H1 (cell line): ENCODE results near the gene VASN. TPM values are rescaled to one million over a fixed set of nuclear protein-coding genes. Genes with fewer than 3 reads are reported as not detected.

Experiments
- CTCF ChIA-PET: fragments of 300-600 bp; sonication (Branson Sonifier 250); formaldehyde crosslinking; loops from one replicate; lab custom pipeline; 2021; ENCODE audit not compliant: partially characterized antibody; lab: Charles Lee
- POLR2A ChIA-PET: fragments of 300-600 bp; sonication (Branson Sonifier 250); formaldehyde crosslinking; loops from one replicate; lab custom pipeline; 2021; ENCODE audit warnings: inconsistent platforms; ENCODE audit not compliant: partially characterized antibody; lab: Charles Lee
- DNase-seq, 2 experiments: peaks; one replicate each; pipeline versions ENCODE4 v3.0.0 to v3.0.0-alpha.2; 2010 to 2022; ENCODE audit warnings: low spot score in 2 of 2, low read depth in 1 of 2, mixed read lengths in 1 of 2
- FAIRE-seq: peaks from 2 replicates; lab custom pipeline; 2011; peaks lifted over from hg19 to GRCh38; lab: Jason Lieb, UNC
- H2AFZ ChIP-seq: 2 replicates; pipeline ENCODE4 v1.8.1; 2012; ENCODE audit warnings: low read length, inconsistent platforms
- H2AK5ac ChIP-seq: 2 replicates; pipeline ENCODE4 v1.6.1; 2013; ENCODE audit warnings: low read depth, low read length
- H2BK120ac ChIP-seq: replicated peaks from 2 replicates; pipeline ENCODE3; 2013; ENCODE audit warnings: low read depth, low read length, inconsistent platforms
- H2BK12ac ChIP-seq: 2 replicates; pipeline ENCODE4 v1.6.1; 2013; ENCODE audit warnings: low read depth, low read length
- H2BK15ac ChIP-seq: 2 replicates; pipeline ENCODE4 v1.6.1; 2013; ENCODE audit warnings: low read length
- H2BK20ac ChIP-seq: 2 replicates; pipeline ENCODE4 v1.6.1; 2013; ENCODE audit warnings: low read length
- H2BK5ac ChIP-seq: 2 replicates; pipeline ENCODE4 v1.6.1; 2013; ENCODE audit warnings: low read depth, low read length
- H3K14ac ChIP-seq: 2 replicates; pipeline ENCODE4 v1.6.1; 2013; ENCODE audit warnings: inconsistent platforms; ENCODE audit not compliant: insufficient read length
- H3K18ac ChIP-seq: 2 replicates; pipeline ENCODE4 v1.6.1; 2013; ENCODE audit warnings: low read length; ENCODE audit errors: extremely low read depth
- H3K23ac ChIP-seq: 2 replicates; pipeline ENCODE4 v1.6.1; 2013; ENCODE audit warnings: inconsistent platforms; ENCODE audit not compliant: insufficient read length
- H3K23me2 ChIP-seq: 2 replicates; pipeline ENCODE4 v1.6.1; 2013; ENCODE audit warnings: low read depth, low read length
- H3K27ac ChIP-seq: 2 replicates; pipeline ENCODE4 v1.6.1; 2011; ENCODE audit warnings: low read depth, low read length, inconsistent platforms
- H3K27me3 ChIP-seq, 4 experiments: replicated peaks in 1 of 4; 1 replicate in 1 of 4; 2 replicates in 3 of 4; pipeline versions ENCODE4 v1.6.1 to v1.8.1; 2011 to 2013; ENCODE audit warnings: low read length in 3 of 4, mild to moderate bottlenecking in 3 of 4, inconsistent platforms in 2 of 4, mixed read lengths in 2 of 4, moderate library complexity in 1 of 4; ENCODE audit not compliant: control insufficient read depth in 3 of 4, insufficient read depth in 3 of 4; ENCODE audit errors: extremely low read depth in 1 of 4
- H3K36me3 ChIP-seq, 4 experiments: 2 replicates each; pipeline versions ENCODE4 v1.6.1 to v1.8.1; 2011 to 2013; ENCODE audit warnings: mild to moderate bottlenecking in 4 of 4, low read length in 3 of 4, moderate library complexity in 2 of 4, control low read depth in 1 of 4, inconsistent platforms in 1 of 4; ENCODE audit not compliant: insufficient read depth in 4 of 4, control insufficient read depth in 2 of 4
- H3K4ac ChIP-seq: replicated peaks from 2 replicates; pipeline ENCODE3; 2013; ENCODE audit warnings: low read length, low read depth, mixed read lengths, inconsistent platforms; ENCODE audit not compliant: insufficient read length
- H3K4me1 ChIP-seq, 4 experiments: replicated peaks in 1 of 4; 1 replicate in 1 of 4; 2 replicates in 3 of 4; pipeline versions ENCODE4 v1.6.1 to v1.8.1; 2011 to 2013; ENCODE audit warnings: low read length in 3 of 4, inconsistent platforms in 2 of 4, mixed read lengths in 1 of 4; ENCODE audit not compliant: insufficient read depth in 4 of 4, control insufficient read depth in 3 of 4
- H3K4me2 ChIP-seq, 2 experiments: 2 replicates each; pipeline versions ENCODE4 v1.6.1 to v1.8.1; 2011 to 2013; ENCODE audit warnings: low read depth in 2 of 2, low read length in 2 of 2, control low read depth in 1 of 2, inconsistent platforms in 1 of 2, mild to moderate bottlenecking in 1 of 2; ENCODE audit not compliant: insufficient read depth in 1 of 2
- H3K4me3 ChIP-seq, 4 experiments: fragments of 200-600, 300-600 bp in 1 of 4; sonication (generic), shearing (Covaris generic), sonication (Bioruptor Twin) in 1 of 4; 2 replicates each; pipeline versions ENCODE4 v1.5.1 to v1.8.1; 2011 to 2016; ENCODE audit warnings: low read length in 4 of 4, low read depth in 3 of 4, control low read depth in 2 of 4, inconsistent platforms in 2 of 4, mild to moderate bottlenecking in 2 of 4, mixed read lengths in 1 of 4, moderate library complexity in 1 of 4; ENCODE audit not compliant: insufficient read depth in 2 of 4; ENCODE audit errors: extremely low read depth in 1 of 4
- H3K56ac ChIP-seq: replicated peaks from 2 replicates; pipeline ENCODE3; 2013; ENCODE audit warnings: low read depth, mild to moderate bottlenecking, mixed read lengths, low read length, inconsistent platforms; ENCODE audit not compliant: insufficient read length
- H3K79me1 ChIP-seq: 2 replicates; pipeline ENCODE4 v1.6.1; 2013; ENCODE audit warnings: low read depth, low read length, control low read depth
- H3K79me2 ChIP-seq, 2 experiments: 2 replicates each; pipeline versions ENCODE4 v1.6.1 to v1.8.1; 2012 to 2013; ENCODE audit warnings: low read length in 2 of 2, mild to moderate bottlenecking in 2 of 2, inconsistent platforms in 1 of 2; ENCODE audit not compliant: insufficient read depth in 2 of 2, control insufficient read depth in 1 of 2
- H3K9ac ChIP-seq, 4 experiments: replicated peaks in 1 of 4; 1 replicate in 1 of 4; 2 replicates in 3 of 4; pipeline versions ENCODE4 v1.6.1 to v1.8.1; 2011 to 2013; ENCODE audit warnings: low read depth in 3 of 4, low read length in 3 of 4, control low read depth in 2 of 4, mild to moderate bottlenecking in 2 of 4, moderate library complexity in 2 of 4, inconsistent platforms in 1 of 4; ENCODE audit errors: extremely low read depth in 1 of 4
- H3K9me3 ChIP-seq, 2 experiments: 2 replicates each; pipeline versions ENCODE4 v1.6.1 to v1.8.1; 2012 to 2013; ENCODE audit warnings: mild to moderate bottlenecking in 2 of 2, moderate library complexity in 2 of 2, control low read depth in 1 of 2, inconsistent platforms in 1 of 2, low read depth in 1 of 2, low read length in 1 of 2, mixed read lengths in 1 of 2; ENCODE audit not compliant: insufficient read depth in 2 of 2
- H4K20me1 ChIP-seq, 2 experiments: replicated peaks in 1 of 2; 2 replicates each; pipeline versions ENCODE3 to v1.8.1; 2011 to 2013; ENCODE audit warnings: inconsistent platforms in 2 of 2, low read length in 2 of 2, mild to moderate bottlenecking in 1 of 2; ENCODE audit not compliant: insufficient read depth in 2 of 2, control insufficient read depth in 1 of 2
- H4K5ac ChIP-seq: 2 replicates; pipeline ENCODE4 v1.6.1; 2013; ENCODE audit warnings: low read length, low read depth, mixed read lengths, inconsistent platforms; ENCODE audit not compliant: insufficient read length
- H4K8ac ChIP-seq: 2 replicates; pipeline ENCODE4 v1.8.0; 2013; ENCODE audit warnings: mild to moderate bottlenecking, moderate library complexity, low read length, inconsistent platforms; ENCODE audit not compliant: insufficient read depth; ENCODE audit errors: extremely low read depth
- H4K91ac ChIP-seq: replicated peaks from 2 replicates; pipeline ENCODE3; 2013; ENCODE audit warnings: low read length, mixed read lengths, inconsistent platforms; ENCODE audit not compliant: insufficient read length
- CREB1 ChIP-seq: IDR thresholded peaks from 2 replicates; pipeline ENCODE4 v1.6.1; 2012; ENCODE audit warnings: inconsistent platforms
- FOSL1 ChIP-seq: IDR thresholded peaks from 2 replicates; pipeline ENCODE4 v1.6.1; 2011; ENCODE audit warnings: mild to moderate bottlenecking, low read depth, low read length, moderate library complexity; ENCODE audit not compliant: insufficient read depth
- JUN ChIP-seq: IDR thresholded peaks from 2 replicates; pipeline ENCODE4 v1.6.1; 2011; ENCODE audit warnings: low read depth, mild to moderate bottlenecking, improper control_type of control experiment, low read length
- NRF1 ChIP-seq: IDR thresholded peaks from 2 replicates; pipeline ENCODE4 v1.6.1; 2011; ENCODE audit warnings: mild to moderate bottlenecking, low read depth, low read length, improper control_type of control experiment
- PHF8 ChIP-seq: fragments of 200-600 bp; sonication (generic); conservative IDR thresholded peaks from 2 replicates; pipeline ENCODE4 v1.7.1; 2012; ENCODE audit warnings: low read depth, mild to moderate bottlenecking, inconsistent platforms, low read length, moderate library complexity
- SIRT6 ChIP-seq: IDR thresholded peaks from one replicate; pipeline ENCODE4 v1.7.1; 2012; ENCODE audit warnings: low read length, inconsistent platforms
- SP1 ChIP-seq: IDR thresholded peaks from 2 replicates; pipeline ENCODE4 v1.6.1; 2011; ENCODE audit warnings: low read depth, low read length
- TAF7 ChIP-seq: optimal IDR thresholded peaks from 2 replicates; pipeline ENCODE3; 2011; ENCODE audit warnings: low read depth, mild to moderate bottlenecking, inconsistent platforms, low read length, moderate library complexity, borderline replicate concordance
- TBP ChIP-seq: IDR thresholded peaks from 2 replicates; pipeline ENCODE4 v1.6.1; 2011; ENCODE audit warnings: low read depth, low read length, improper control_type of control experiment
- TEAD4 ChIP-seq: IDR thresholded peaks from 2 replicates; pipeline ENCODE4 v1.6.1; 2012; ENCODE audit warnings: low read depth, low read length, inconsistent platforms, mixed read lengths
- WGBS, 2 experiments: shearing (Covaris generic) in 1 of 2; methylation state at CpG; one replicate each; pipeline versions ENCODE4 v1.1.6 to v1.1.7; 2013 to 2015; ENCODE audit warnings: low lambda C conversion rate in 2 of 2, mixed read lengths in 2 of 2, inconsistent platforms in 1 of 2, low coverage in 1 of 2, missing lambda C conversion rate in 1 of 2; ENCODE audit not compliant: insufficient replicate concordance in 2 of 2, insufficient coverage in 1 of 2, insufficient read length in 1 of 2; ENCODE audit errors: extremely low coverage in 1 of 2, missing lambda C conversion rate in 1 of 2; 5-methylcytosine and 5-hydroxymethylcytosine counted together
- polyA plus RNA-seq, 7 experiments: library from polyadenylated mRNA; depleted of rRNA in 3 of 7; stranded (reverse) in 5 of 7; unstranded in 2 of 7; fragments of >200 nt in 5 of 7; fragments of 200-250 nt in 2 of 7; gene quantifications; 1 replicate in 5 of 7; 2 replicates in 1 of 7; 4 replicates in 1 of 7; pipeline versions ENCODE4 v1.2.1 to v1.2.3, GENCODE V29; 2011 to 2013; ENCODE audit warnings: missing spikeins in 2 of 7, mixed read lengths in 2 of 7
- total RNA-seq: library from RNA; stranded (reverse); fragmentation: NEBNext Ultra II Directional; extraction: Animal tissue kit (Norgen Biotek cat#: 25700); gene quantifications from 2 replicates; pipeline ENCODE4 v1.2.1, GENCODE V29; 2021

Gene VASN
- total and polyA plus RNA-seq, 2 of the 8 experiments (the other 6 are each of a cell fraction or from before 2014, with no cell fraction given), result 9.6 to 11.3 TPM

DNA sequence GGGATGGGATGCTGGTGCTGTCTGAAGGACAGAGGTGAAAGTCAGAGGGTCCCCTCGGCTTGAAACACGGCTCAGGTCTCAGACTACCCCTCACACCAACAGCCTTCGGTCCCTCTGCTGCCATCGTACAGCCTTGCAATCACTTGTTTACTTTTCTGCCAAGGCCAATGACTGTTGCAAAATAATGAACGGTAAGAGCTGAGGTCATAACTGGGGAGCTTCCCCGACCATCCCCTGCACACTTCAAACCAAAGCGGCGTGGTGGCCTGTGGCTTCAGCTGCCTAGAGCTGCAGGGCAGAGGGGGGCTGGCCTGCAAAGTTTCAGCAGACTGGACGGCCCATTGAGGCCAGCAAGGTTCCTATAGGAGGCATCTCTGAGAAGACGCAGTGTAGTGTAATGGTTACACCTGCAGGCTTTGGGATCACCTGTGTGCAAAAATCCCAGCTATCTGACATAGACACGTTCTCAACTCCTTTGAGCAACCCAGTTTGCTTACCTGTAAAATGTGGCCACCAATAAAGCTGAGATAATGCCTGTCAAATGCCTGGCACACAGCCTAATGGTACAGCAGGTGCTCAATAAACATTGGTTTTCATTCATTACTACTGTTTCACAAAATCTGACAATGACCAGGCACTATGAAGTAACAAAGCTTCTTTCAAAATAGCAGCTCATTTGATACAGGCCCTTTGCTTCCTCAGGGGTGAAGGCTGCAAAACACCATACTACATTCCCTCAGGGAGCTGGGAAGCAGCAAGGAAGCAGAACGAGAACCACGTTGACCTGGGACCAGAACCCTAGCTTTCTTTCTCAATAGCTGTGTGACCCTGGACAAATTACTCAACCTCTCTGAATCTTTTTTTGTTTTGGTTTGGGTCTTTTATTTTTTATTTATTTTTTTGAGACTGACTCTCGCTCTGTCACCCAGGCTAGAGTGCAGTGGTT, 25.5 kb upstream of the VASN start:
- Histone ChIP-seq H3K9ac (no peak overlapping the region), H3K56ac (no peak overlapping the region), H3K4me1 (peaks cover 0 to 4% (median 0%) of the 10 kb centered on the region in 4 experiments; a peak in 1 of 7 replicates), H3K18ac (no peak overlapping the region), H4K8ac (no peak overlapping the region), H3K23me2 (no peaks in the 10 kb centered on the region; the same call in 1 of the 2 replicates), H3K4me3 (no peak overlapping the region), H3K27ac (no peak overlapping the region), H4K20me1 (peaks cover 11 to 23% of the 10 kb centered on the region in 2 experiments), H2BK20ac (no peak overlapping the region), H2AFZ (no peak overlapping the region), H3K27me3 (no peaks in the 10 kb centered on the region), H3K4me2 (no peak overlapping the region), H3K9me3 (peaks cover 5 to 6% of the 10 kb centered on the region in 2 experiments; a peak in 1 of 4 replicates), H3K79me2 (peaks cover 18 to 73% of the 10 kb centered on the region in 2 experiments), H2BK12ac (no peak overlapping the region), H4K91ac (no peak overlapping the region), H3K36me3 (peaks cover 2 to 20% (median 2%) of the 10 kb centered on the region in 4 experiments; a peak in 5 of 8 replicates), H3K14ac (no peak overlapping the region), H2BK5ac (no peak overlapping the region; the same call in 1 of the 2 replicates), H3K79me1 (peaks cover 16% of the 10 kb centered on the region; the same call in 1 of the 2 replicates), H3K4ac (no peak overlapping the region), H3K23ac (no peak overlapping the region), H2BK120ac (no peak overlapping the region), H4K5ac (no peak overlapping the region), H2BK15ac (no peak overlapping the region), H2AK5ac (no peak overlapping the region)
- POLR2A ChIA-PET, result interaction anchor here (0.8 to 9.8 kb wide), 4 partner anchors 10 to 163 kb away, joined by 3 to 154 read pairs (median 4); no protein-coding TSS in a partner anchor
- FAIRE-seq (no peak), DNase-seq (no peak)
- 90% methylated on average over 14 of the region's 14 CpGs; no CpG with 5 or more reads in 1 of the 2 experiments for WGBS, 2 experiments
- CTCF ChIA-PET, result interaction anchor here (0.7 to 12.6 kb wide), 14 partner anchors 9 to 84 kb away, joined by 3 to 159 read pairs (median 4); no protein-coding TSS in a partner anchor
- TF ChIP-seq JUN (no peak), SP1 (no peak), TEAD4 (no peak), FOSL1 (no peak), SIRT6 (no peak), TBP (no peak), NRF1 (no peak), PHF8 (no peak), CREB1 (no peak), TAF7 (no peak)
